GM12872 (cell line): ENCODE measurements around the gene TSC2.
A peak's percentile ranks its signal among the peaks of the same experiment; 100 is the strongest.

Experiments used
- TF ChIP-seq, protein P1 (sequence below): IDR thresholded peaks from 3 replicates; pipeline ENCODE4 v1.5.1; 2011; ENCODE audit warnings: low read depth, mild to moderate bottlenecking, low read length, moderate library complexity; ENCODE audit not compliant: insufficient read depth

TSC2 gene

DNA sequence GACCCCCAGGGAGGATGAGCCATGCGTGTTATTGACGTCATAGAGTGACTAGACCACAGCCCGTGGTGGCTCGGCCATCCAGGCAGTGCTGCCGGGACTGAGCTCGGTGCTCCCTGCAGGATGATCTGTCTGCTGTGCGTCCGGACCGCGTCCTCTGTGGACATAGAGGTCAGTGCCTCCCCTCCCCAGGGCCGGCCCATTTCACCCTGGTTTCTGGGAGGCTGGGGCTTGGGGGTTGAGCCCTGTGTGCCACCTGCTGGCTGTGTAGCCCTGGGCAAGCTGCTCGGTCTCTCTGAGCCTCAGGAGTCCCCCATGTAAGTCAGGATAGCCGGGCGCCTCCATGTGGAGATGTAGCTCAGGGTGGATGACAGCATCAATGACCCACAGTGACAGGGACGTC is 8.3 kb downstream of the TSC2 start:
- TF ChIP-seq, protein P1, sequence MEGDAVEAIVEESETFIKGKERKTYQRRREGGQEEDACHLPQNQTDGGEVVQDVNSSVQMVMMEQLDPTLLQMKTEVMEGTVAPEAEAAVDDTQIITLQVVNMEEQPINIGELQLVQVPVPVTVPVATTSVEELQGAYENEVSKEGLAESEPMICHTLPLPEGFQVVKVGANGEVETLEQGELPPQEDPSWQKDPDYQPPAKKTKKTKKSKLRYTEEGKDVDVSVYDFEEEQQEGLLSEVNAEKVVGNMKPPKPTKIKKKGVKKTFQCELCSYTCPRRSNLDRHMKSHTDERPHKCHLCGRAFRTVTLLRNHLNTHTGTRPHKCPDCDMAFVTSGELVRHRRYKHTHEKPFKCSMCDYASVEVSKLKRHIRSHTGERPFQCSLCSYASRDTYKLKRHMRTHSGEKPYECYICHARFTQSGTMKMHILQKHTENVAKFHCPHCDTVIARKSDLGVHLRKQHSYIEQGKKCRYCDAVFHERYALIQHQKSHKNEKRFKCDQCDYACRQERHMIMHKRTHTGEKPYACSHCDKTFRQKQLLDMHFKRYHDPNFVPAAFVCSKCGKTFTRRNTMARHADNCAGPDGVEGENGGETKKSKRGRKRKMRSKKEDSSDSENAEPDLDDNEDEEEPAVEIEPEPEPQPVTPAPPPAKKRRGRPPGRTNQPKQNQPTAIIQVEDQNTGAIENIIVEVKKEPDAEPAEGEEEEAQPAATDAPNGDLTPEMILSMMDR: no peak

DNA sequence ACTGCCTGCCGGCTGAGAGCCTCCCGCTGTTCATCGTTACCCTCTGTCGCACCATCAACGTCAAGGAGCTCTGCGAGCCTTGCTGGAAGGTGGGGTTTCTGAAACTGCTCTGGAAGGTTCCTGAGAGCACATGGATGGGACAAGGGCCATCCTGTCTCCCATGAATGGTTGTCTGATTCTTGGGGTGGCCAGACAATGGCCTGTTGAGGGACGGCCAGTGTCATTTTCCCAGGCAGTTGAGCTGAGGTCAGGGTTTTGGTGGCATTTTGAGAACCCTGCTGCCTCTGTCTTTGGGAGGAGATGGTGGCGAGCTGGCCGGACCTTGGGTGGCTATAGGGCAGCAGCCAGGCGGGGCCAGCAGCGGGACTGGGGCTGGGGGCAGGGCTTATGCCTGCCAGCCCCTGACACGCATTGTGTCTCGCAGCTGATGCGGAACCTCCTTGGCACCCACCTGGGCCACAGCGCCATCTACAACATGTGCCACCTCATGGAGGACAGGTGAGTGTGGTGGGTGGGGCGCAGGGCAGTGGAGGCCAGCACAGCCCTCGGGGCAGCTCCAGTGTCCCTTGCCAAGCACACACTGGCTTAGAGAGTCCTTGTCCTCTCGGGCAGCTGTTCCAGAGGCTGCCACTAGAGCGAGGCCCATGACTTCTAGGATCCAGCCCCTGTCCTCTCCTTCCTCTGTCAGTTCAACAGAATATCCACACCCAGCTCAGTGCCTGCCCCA is 9.1 kb downstream of the TSC2 start:
- TF ChIP-seq, protein P1: peak; percentile 37; the same call in 1 of the 3 replicates

DNA sequence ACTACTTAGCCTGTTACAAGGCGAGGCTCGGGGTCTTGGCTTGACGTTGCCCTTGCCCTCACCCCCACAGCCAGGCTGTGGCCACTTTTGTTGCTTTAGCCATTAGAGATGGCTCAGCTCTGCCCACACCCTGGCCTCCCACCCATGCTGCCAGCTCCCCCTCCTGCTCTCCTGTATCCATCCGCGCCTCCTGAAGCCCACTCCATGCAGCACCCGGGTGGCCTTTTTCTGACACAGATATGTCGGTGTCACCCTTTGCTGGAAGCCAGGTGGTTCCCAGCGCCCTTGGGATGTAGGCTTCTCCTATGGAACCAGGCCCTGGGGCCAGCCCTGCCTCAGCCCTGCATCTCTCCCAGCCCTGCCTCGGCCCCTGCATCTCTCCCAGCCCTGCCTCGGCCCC is 9.7 kb downstream of the TSC2 start:
- TF ChIP-seq, protein P1: no peak

DNA sequence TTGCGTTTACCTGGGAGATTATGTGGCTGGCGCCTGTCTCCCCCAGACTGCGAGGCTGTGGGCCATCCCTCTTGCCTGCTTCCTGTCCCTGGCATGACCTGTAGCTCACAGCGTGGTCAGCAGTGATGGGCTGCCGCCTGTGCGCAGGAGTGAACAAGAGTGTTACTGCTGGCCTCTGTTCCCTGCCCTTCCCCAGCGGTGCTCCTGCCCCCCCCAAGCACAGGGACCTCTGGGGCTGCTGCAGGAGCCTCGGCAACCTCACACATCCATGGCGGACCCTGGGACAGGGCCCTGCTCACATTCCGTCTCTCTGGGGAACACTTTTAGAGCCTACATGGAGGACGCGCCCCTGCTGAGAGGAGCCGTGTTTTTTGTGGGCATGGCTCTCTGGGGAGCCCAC is 10.6 kb downstream of the TSC2 start:
- TF ChIP-seq, protein P1: no peak

DNA sequence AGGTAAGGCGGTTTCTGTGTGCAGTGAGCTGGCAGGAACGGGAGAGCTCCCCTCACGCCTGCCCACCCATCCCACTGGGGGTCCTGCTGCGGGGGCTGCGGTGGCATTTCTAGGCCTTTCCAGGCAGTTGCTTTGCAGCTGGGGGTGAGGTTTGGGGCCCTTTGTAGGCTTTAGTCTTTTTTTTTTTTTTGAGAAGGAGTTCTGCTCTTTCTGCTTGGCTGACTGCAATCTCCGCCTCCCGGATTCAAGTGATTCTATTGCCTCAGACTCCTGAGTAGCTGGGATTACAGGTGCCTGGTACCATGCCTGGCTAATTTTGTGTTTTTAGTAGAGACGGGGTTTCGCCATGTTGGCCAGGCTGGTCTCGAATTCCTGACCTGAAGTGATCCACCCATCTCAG is 11.1 kb downstream of the TSC2 start:
- TF ChIP-seq, protein P1: no peak

DNA sequence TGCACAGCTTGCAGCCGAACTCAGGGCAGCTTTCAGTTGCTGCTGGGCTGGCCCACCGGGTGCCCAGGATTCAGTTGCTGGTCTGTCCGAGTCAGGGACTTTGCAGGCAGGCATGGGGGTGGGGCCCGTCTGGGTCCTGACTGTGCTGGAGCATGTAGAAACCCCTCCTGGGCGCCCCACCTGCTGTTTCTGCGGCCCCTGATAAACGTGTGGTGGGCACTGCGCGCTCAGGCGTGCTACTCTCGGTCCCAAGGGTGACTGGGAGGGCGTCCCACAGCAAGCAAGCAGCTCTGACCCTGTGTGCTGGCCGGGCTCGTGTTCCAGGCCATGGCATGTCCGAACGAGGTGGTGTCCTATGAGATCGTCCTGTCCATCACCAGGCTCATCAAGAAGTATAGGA is 12.6 kb downstream of the TSC2 start:
- TF ChIP-seq, protein P1: no peak

DNA sequence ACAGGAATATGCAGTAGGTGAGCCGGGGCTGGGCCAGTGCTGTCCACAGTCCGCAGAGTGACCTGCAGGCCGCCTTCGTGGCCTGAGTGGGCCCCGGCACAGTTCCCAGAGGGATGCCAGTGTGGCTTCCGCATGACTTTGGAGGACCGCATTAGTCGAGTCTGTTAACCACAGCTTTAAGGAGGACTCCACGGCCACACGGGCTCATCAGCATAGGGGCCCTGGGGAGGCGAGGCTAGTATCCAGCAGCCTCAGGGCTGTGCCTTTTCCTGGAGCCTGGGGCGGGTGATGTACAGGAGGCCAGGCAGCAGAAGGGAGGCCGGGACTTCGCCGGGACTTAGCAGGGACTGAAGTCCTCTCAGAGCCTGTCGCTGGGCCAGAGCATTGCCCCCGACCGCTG is 13.2 kb downstream of the TSC2 start:
- TF ChIP-seq, protein P1: no peak
